ENCODE results near the gene PTPRF. TPM values are rescaled to one million over a fixed set of nuclear protein-coding genes. Genes with fewer than 3 reads are reported as not detected.

Gene PTPRF
- polyA plus RNA-seq, 12 donors: 14.2 to 92.2 (median 19.1) TPM; not detected in 1

GRCh38 chr1:43660355-43660754 is 129.7 kb downstream of the PTPRF start:
- no peak for DNase-seq

DNA sequence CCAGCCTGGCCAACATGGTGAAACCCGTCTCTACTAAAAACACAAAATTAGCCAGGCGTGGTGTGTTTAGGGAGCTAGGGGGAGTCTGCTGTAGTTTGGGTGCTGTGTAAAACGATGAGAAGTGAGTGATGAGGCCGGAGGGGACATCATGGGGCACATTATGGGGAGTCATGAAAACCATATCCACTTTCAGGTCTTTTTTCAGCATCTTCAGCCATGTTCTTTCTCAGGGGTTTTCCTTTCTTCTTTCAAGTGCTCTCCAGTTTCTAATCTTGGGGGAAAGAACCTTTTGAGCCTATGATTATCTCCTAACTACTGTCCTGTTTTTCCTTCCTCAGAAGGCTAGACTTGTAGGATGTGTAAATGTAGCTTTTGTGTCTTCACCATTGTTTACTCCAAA is 133.7 kb downstream of the PTPRF start:
- no peak for DNase-seq

DNA sequence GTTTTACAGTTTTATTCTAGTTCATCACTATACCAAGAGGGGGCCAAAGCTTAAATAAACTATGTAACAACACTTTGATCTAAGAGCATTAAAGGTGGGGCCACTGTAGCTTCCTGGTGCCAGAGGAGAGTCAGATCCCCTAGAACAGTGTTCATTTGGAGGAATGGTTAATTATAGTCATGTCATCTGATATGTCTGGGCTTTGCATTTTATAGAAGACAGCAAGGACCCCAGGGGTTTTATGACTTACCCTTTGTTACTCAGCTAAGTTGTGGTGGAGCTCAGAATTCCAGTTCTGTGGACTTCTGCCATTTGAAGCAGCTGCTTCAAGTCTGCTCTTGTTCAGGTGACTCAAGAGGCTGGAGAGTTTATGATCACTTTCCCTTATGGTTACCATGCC is 135.9 kb downstream of the PTPRF start:
- DNase-seq: no peak

- DNase-seq: no peak
Observed at GRCh38 chr1:43668956-43669355, 138.3 kb downstream of the PTPRF start.

GRCh38 chr1:43669878-43670277 is 139.2 kb downstream of the PTPRF start:
- no peak for DNase-seq

GRCh38 chr1:43671193-43671592 is 140.5 kb downstream of the PTPRF start:
- no peak for DNase-seq

DNA sequence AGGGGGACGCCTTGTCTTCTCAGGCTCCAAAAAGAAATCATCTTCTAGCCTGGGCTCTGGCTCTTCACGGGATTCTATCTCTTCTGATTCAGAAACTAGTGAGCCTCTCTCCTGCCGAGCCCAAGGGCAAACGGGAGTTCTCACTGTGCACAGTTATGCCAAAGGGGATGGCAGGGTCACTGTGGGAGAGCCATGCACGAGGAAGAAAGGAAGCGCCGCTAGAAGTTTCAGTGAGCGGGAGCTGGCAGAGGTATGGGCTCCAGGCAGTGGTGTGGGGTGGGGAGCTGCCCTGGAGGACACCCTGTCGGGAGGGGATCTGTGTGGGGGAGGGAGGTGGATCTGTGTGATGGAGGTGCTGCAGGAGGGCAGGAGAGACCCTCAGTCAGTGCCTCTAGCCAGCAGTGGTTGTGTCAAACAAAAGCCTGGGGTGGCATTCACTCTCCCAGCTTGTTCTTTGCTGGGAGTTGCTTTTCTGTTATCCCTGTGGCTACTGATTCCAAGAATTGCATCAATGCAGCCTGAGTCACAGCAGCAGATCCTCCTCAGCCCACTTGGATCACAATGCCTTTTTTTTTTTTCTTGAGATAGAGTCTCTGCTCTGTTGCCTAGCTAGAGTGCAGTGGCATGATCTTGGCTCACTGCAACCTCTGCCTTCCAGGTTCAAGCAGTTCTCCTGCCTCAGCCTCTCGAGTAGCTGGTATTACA is 141.1 kb downstream of the PTPRF start:
- DNase-seq: no peak

DNA sequence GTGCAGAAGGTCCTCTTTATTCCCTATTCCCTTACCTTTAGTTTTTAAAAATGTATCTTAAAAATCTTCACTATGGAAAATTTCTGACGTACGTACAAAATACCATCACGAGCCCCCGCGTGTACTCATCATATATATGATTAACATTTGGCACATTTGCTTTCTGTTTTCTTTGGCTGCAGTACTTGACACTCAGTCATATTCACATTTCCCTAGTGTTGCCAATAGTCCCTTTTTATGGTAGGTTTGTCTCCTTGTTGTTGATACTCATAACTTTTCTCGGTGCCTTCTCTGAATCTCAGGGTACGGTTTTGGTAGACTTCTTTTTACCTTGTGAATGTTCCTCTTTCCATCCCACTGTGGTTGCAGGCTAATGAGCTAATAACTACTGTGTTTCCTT is 142.6 kb downstream of the PTPRF start:
- DNase-seq: no peak

Other genes starting within 250 kb of the PTPRF start
- gene C1orf210, start 245.3 kb upstream of the PTPRF start, polyA plus RNA-seq (ENCODE audit: insufficient read length in 12 of 12): 10 to 100 TPM in 1 of 12 donors, 1 to 10 TPM in 1, under 1 TPM in 3, not detected in 7; 0.21 to 15.7 (median 0.53) TPM
- 10 to 100 TPM in 11 of 12 donors, not detected in 1; 37.4 to 53.1 (median 40.9) TPM for gene TIE1, start 229.9 kb upstream of the PTPRF start, polyA plus RNA-seq (ENCODE audit: insufficient read length in 12 of 12)
- gene MPL, start 193.1 kb upstream of the PTPRF start, polyA plus RNA-seq (ENCODE audit: insufficient read length in 12 of 12): under 1 TPM in 7 of 12 donors, not detected in 5; 0.14 to 0.91 (median 0.26) TPM
- 10 to 100 TPM in 11 of 12 donors, not detected in 1; 10.4 to 28.5 (median 15.4) TPM for gene CDC20, start 171.9 kb upstream of the PTPRF start, polyA plus RNA-seq (ENCODE audit: insufficient read length in 12 of 12)
- 10 to 100 TPM in 11 of 12 donors, not detected in 1; 27.1 to 53.8 (median 36.8) TPM for gene ELOVL1, start 162.9 kb upstream of the PTPRF start, polyA plus RNA-seq (ENCODE audit: insufficient read length in 12 of 12)
- gene MED8, start 141.1 kb upstream of the PTPRF start, polyA plus RNA-seq (ENCODE audit: insufficient read length in 12 of 12): 10 to 100 TPM in 11 of 12 donors, not detected in 1; 17.0 to 35.2 (median 27.0) TPM
- 10 to 100 TPM in 11 of 12 donors, not detected in 1; 11.1 to 28.1 (median 15.4) TPM for gene SZT2, start 141.0 kb upstream of the PTPRF start, polyA plus RNA-seq (ENCODE audit: insufficient read length in 12 of 12)
- gene HYI, start 77.0 kb upstream of the PTPRF start, polyA plus RNA-seq (ENCODE audit: insufficient read length in 12 of 12): 10 to 100 TPM in 11 of 12 donors, not detected in 1; 14.5 to 36.8 (median 20.7) TPM
- 10 to 100 TPM in 11 of 12 donors, not detected in 1; 15.1 to 29.5 (median 22.1) TPM for gene KDM4A, start 119.3 kb downstream of the PTPRF start, polyA plus RNA-seq (ENCODE audit: insufficient read length in 12 of 12)
- 10 to 100 TPM in 11 of 12 donors, not detected in 1; 27.0 to 49.2 (median 34.1) TPM for gene ST3GAL3, start 176.7 kb downstream of the PTPRF start, polyA plus RNA-seq (ENCODE audit: insufficient read length in 12 of 12)